A673 (cell line): ENCODE data around the gene MGMT. TPM values are rescaled to one million over a fixed set of nuclear protein-coding genes. Genes with fewer than 3 reads are reported as not detected.

Experiments
- BruUV-seq: library from RNA; stranded (reverse); fragments of 400-500 nt; replicated peaks from 2 replicates; lab custom pipeline; 2021; lab: Mats Ljungman, UMichigan
- CTCF ChIA-PET: fragments of 300-600 bp; sonication (Branson Sonifier 250); formaldehyde crosslinking; loops from one replicate; lab custom pipeline; 2022; ENCODE audit warnings: antibody characterized with exemption; lab: Charles Lee
- POLR2A ChIA-PET: fragments of 300-600 bp; sonication (Branson Sonifier 250); formaldehyde crosslinking; loops from one replicate; lab custom pipeline; 2022; ENCODE audit warnings: antibody characterized with exemption; ENCODE audit not compliant: low non-redundant PET; lab: Charles Lee
- DNase-seq: peaks from one replicate; pipeline ENCODE4 v3.0.0-alpha.2; 2015; ENCODE audit warnings: low spot score
- H3K27ac ChIP-seq: fragments of 200-600 bp; sonication (generic); 2 replicates; pipeline ENCODE4 v1.5.1; 2016; ENCODE audit warnings: mixed run types, low read depth, mild to moderate bottlenecking, mixed read lengths, antibody characterized with exemption, low read length; ENCODE audit not compliant: poor library complexity, severe bottlenecking
- H3K27me3 ChIP-seq: fragments of 200-600 bp; sonication (generic); replicated peaks from 2 replicates; pipeline ENCODE4 v1.6.1; 2017; ENCODE audit warnings: mixed run types, low read depth, mild to moderate bottlenecking, mixed read lengths, antibody characterized with exemption, low read length; ENCODE audit not compliant: insufficient read depth, poor library complexity
- H3K36me3 ChIP-seq: fragments of 200-600 bp; sonication (generic); 2 replicates; pipeline ENCODE4 v1.6.1; 2016; ENCODE audit warnings: mixed run types, mild to moderate bottlenecking, mixed read lengths, antibody characterized with exemption, low read length; ENCODE audit not compliant: insufficient read depth, poor library complexity, severe bottlenecking
- H3K4me1 ChIP-seq: fragments of 200-600 bp; sonication (generic); 2 replicates; pipeline ENCODE4 v1.6.1; 2017; ENCODE audit warnings: mixed run types, mild to moderate bottlenecking, mixed read lengths, antibody characterized with exemption, low read length; ENCODE audit not compliant: insufficient read depth, poor library complexity, severe bottlenecking
- H3K4me3 ChIP-seq: fragments of 200-600 bp; sonication (generic); 2 replicates; pipeline ENCODE4 v1.5.1; 2016; ENCODE audit warnings: low read depth, mixed run types, mild to moderate bottlenecking, mixed read lengths, low read length; ENCODE audit not compliant: poor library complexity, severe bottlenecking
- H3K9me3 ChIP-seq: fragments of 200-600 bp; sonication (generic); 2 replicates; pipeline ENCODE4 v1.6.1; 2016; ENCODE audit warnings: mixed run types, low read depth, mild to moderate bottlenecking, mixed read lengths, antibody characterized with exemption, low read length; ENCODE audit not compliant: poor library complexity, severe bottlenecking
- CTCF ChIP-seq: fragments of 300-800, 200-600 bp; sonication (generic); conservative IDR thresholded peaks from 2 replicates; pipeline ENCODE4 v1.5.1; 2017; ENCODE audit warnings: low read depth, mild to moderate bottlenecking, antibody characterized with exemption, low read length, moderate library complexity, mixed read lengths
- EZH2 ChIP-seq: fragments of 200-600 bp; sonication (generic); IDR thresholded peaks from 2 replicates; pipeline ENCODE4 v1.6.1; 2017; ENCODE audit warnings: borderline replicate concordance, low read depth, mild to moderate bottlenecking, mixed read lengths, antibody characterized with exemption, low read length; ENCODE audit not compliant: poor library complexity, severe bottlenecking
- intact Hi-C: fragments of 100-400 bp; cut with micrococcal nuclease; formaldehyde crosslinking; loops from one replicate; pipeline ENCODE4 v1.10.0; 2022; ENCODE audit not compliant: unreplicated experiment
- total RNA-seq: library from RNA; stranded (reverse); gene quantifications from 2 replicates; pipeline ENCODE4 v1.2.3, GENCODE V29; 2021

Gene MGMT
- total RNA-seq, 1 experiment from 2014 or later = 19.5 TPM

- BruUV-seq = no TSS peak
- POLR2A ChIA-PET = no interaction called here
- CTCF ChIA-PET = no interaction called here
- TF ChIP-seq CTCF (no peak), EZH2 (no peak)
- no peaks in the 10 kb centered on the region for H3K9me3 ChIP-seq
- H3K4me3 ChIP-seq = no peak overlapping the region
- no peak for DNase-seq
- H3K4me1 ChIP-seq = no peaks in the 10 kb centered on the region
- intact Hi-C loops = no loop called here
- H3K27ac ChIP-seq = no peak overlapping the region
- no peaks in the 10 kb centered on the region for H3K36me3 ChIP-seq
- no peaks in the 10 kb centered on the region for H3K27me3 ChIP-seq
Observed at GRCh38 chr10:129514568-129515451, 47.8 kb downstream of the MGMT start.

GRCh38 chr10:129516846-129517679 is 50.0 kb downstream of the MGMT start:
- ChIA-PET CTCF (no interaction called here), POLR2A (no interaction called here)
- intact Hi-C loops = no loop called here
- TF ChIP-seq EZH2 (no peak), CTCF (no peak)
- H3K4me1 ChIP-seq = no peaks in the 10 kb centered on the region
- no peak for DNase-seq
- H3K4me3 ChIP-seq = no peak overlapping the region
- H3K27ac ChIP-seq = no peak overlapping the region
- H3K36me3 ChIP-seq = no peaks in the 10 kb centered on the region
- no peaks in the 10 kb centered on the region for H3K9me3 ChIP-seq
- BruUV-seq = no TSS peak
- no peaks in the 10 kb centered on the region for H3K27me3 ChIP-seq

- H3K4me3 ChIP-seq = no peak overlapping the region
- intact Hi-C loops = no loop called here
- ChIA-PET CTCF (no interaction called here), POLR2A (no interaction called here)
- no peaks in the 10 kb centered on the region for H3K9me3 ChIP-seq
- no peak overlapping the region for H3K27ac ChIP-seq
- no TSS peak for BruUV-seq
- H3K27me3 ChIP-seq = no peaks in the 10 kb centered on the region
- no peaks in the 10 kb centered on the region for H3K36me3 ChIP-seq
- H3K4me1 ChIP-seq = no peaks in the 10 kb centered on the region
- no peak for TF ChIP-seq EZH2
- TF ChIP-seq CTCF = no peak
- DNase-seq = no peak
Observed at GRCh38 chr10:129517680-129518057, 50.6 kb downstream of the MGMT start.
